ENCODE measurements around the gene MMP14.
"Not testable (repeated sequence)": the region's sequence is repeated elsewhere in the genome, so short reads cannot be mapped to it uniquely, and the experiment has no call there.

Gene MMP14

GRCh38 chr14:22836301-22837113 lies at the start of gene MMP14:
TSS of gene MMP14 (plus strand) at chr14:22836585. CDS start at chr14:22836818, 233 bp downstream.
- DNase-seq, result no peak

- DNase-seq, result no peak
Observed at GRCh38 chr14:22786685-22787084, 49.7 kb upstream of the MMP14 start.

- DNase-seq, result no peak
Observed at GRCh38 chr14:22791301-22791700, 45.1 kb upstream of the MMP14 start.

- DNase-seq, result no peak
Observed at GRCh38 chr14:22792158-22792557, 44.2 kb upstream of the MMP14 start.

- not testable (repeated sequence) for DNase-seq
Observed at GRCh38 chr14:22793550-22793949, 42.8 kb upstream of the MMP14 start.

- no peak for DNase-seq
Observed at GRCh38 chr14:22793976-22794375, 42.4 kb upstream of the MMP14 start.

GRCh38 chr14:22794551-22794951 lies 41.8 kb upstream of the MMP14 start:
- no peak for DNase-seq

GRCh38 chr14:22796087-22796707 lies 40.2 kb upstream of the MMP14 start:
- no peak for DNase-seq

GRCh38 chr14:22797017-22797917 lies 39.1 kb upstream of the MMP14 start:
- DNase-seq, result no peak

GRCh38 chr14:22798528-22798927 lies 37.9 kb upstream of the MMP14 start:
- no peak for DNase-seq

GRCh38 chr14:22800346-22800745 lies 36.0 kb upstream of the MMP14 start:
- DNase-seq, result no peak

GRCh38 chr14:22801716-22802115 lies 34.7 kb upstream of the MMP14 start:
- DNase-seq, result no peak

- DNase-seq, result no peak
Observed at GRCh38 chr14:22802860-22803686, 33.3 kb upstream of the MMP14 start.

GRCh38 chr14:22803687-22803974 lies 32.8 kb upstream of the MMP14 start:
- DNase-seq, result no peak

- DNase-seq, result not testable (repeated sequence)
Observed at GRCh38 chr14:22805235-22805634, 31.1 kb upstream of the MMP14 start.

- no peak for DNase-seq
Observed at GRCh38 chr14:22807432-22808087, 28.8 kb upstream of the MMP14 start.

GRCh38 chr14:22808388-22809209 lies 27.8 kb upstream of the MMP14 start:
- no peak for DNase-seq

GRCh38 chr14:22811722-22812121 lies 24.7 kb upstream of the MMP14 start:
- DNase-seq, result no peak

- DNase-seq, result no peak
Observed at GRCh38 chr14:22812744-22813143, 23.6 kb upstream of the MMP14 start.

GRCh38 chr14:22813145-22813544 lies 23.2 kb upstream of the MMP14 start:
- no peak for DNase-seq

GRCh38 chr14:22814373-22814772 lies 22.0 kb upstream of the MMP14 start:
- DNase-seq, result no peak
